ENCODE data around the gene ADGRL3. TPM values are rescaled to one million over a fixed set of nuclear protein-coding genes. Genes with fewer than 3 reads are reported as not detected.

The ADGRL3 gene
- total RNA-seq, 1 experiment from 2014 or later = not detected

DNA sequence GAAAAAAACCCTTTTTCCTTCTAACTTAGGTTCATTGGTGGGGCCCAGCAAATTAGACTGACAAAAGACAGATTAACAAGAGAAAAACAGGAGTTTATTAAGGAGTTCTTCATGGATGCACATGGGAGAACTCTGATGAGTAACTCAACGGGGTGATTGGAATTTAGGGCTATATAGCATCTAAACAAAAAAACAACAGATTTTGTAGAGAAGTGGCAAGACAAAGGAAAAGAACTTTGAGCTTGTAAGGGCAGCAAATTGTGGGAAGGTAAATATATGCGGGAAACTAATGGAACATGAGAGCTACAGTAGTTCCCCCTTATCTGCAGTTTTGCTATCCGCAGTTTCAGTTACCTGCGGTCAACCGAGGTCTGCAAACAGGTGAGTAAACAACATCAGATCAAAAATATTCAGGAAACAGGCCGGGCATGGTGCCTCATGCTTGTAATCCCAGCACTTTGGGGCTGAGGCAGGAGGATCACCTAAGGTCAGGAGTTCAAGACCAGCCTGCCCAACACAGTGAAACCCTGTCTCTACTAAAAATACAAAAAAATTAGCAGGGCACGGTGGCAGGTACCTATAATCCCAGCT, 573.6 kb downstream of the ADGRL3 start:
- H2AFZ ChIP-seq (ENCODE audit: low read length) = no peak overlapping the region
- H3K9me2 ChIP-seq (replicated peaks; ENCODE audit: insufficient read depth, low read length) = no peaks in the 10 kb centered on the region
- no peaks in the 10 kb centered on the region for H4K20me1 ChIP-seq (ENCODE audit: insufficient read depth, low read depth, low read length)
- no peak for DNase-seq
- no peaks in the 10 kb centered on the region for H3K27me3 ChIP-seq (ENCODE audit: low read length)
- no peak overlapping the region for H3K4me2 ChIP-seq (ENCODE audit: low read depth, low read length, poor library complexity, severe bottlenecking)
- no peak overlapping the region for H3K9ac ChIP-seq (ENCODE audit: low read length)
- H3K9me3 ChIP-seq (ENCODE audit: low read length) = peaks cover 11% of the 10 kb centered on the region; the same call in 1 of the 2 replicates
- H3K4me1 ChIP-seq (ENCODE audit: low read length) = no peaks in the 10 kb centered on the region
- no peak overlapping the region for H3K27ac ChIP-seq (ENCODE audit: low read length)
- H3K79me2 ChIP-seq (ENCODE audit: low read length) = no peaks in the 10 kb centered on the region
- no peaks in the 10 kb centered on the region for H3K36me3 ChIP-seq (ENCODE audit: insufficient read depth, low read length)
- no peak overlapping the region for H3K4me3 ChIP-seq (ENCODE audit: low read length)

DNA sequence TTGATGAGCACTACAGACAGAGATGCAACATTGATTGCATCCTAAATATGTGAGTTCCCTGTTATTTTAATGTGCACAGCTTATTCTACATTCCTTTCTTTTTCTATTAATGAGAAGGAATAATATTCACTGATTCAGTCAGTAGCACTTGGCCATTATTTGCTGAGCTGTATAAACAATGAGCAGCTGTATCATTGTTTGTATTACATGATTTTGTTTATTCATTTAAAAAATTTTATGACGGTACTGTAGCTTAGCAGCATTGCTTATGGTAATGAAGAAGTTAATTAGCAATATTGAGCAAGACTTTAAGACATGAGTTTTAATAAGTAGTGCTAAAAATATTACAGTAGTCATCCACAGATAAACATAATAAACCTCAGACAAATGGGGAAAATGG, 582.0 kb downstream of the ADGRL3 start:
- no peak overlapping the region for H3K4me2 ChIP-seq (ENCODE audit: low read depth, low read length, poor library complexity, severe bottlenecking)
- no peak overlapping the region for H2AFZ ChIP-seq (ENCODE audit: low read length)
- no peaks in the 10 kb centered on the region for H3K27me3 ChIP-seq (ENCODE audit: low read length)
- no peaks in the 10 kb centered on the region for H4K20me1 ChIP-seq (ENCODE audit: insufficient read depth, low read depth, low read length)
- no peaks in the 10 kb centered on the region for H3K4me1 ChIP-seq (ENCODE audit: low read length)
- no peak for DNase-seq
- peaks cover 29% of the 10 kb centered on the region; the same call in 1 of the 2 replicates for H3K9me3 ChIP-seq (ENCODE audit: low read length)
- H3K27ac ChIP-seq (ENCODE audit: low read length) = no peak overlapping the region
- H3K9ac ChIP-seq (ENCODE audit: low read length) = no peak overlapping the region
- no peaks in the 10 kb centered on the region for H3K36me3 ChIP-seq (ENCODE audit: insufficient read depth, low read length)
- H3K79me2 ChIP-seq (ENCODE audit: low read length) = no peaks in the 10 kb centered on the region
- no peaks in the 10 kb centered on the region for H3K9me2 ChIP-seq (replicated peaks; ENCODE audit: insufficient read depth, low read length)
- H3K4me3 ChIP-seq (ENCODE audit: low read length) = no peak overlapping the region

DNA sequence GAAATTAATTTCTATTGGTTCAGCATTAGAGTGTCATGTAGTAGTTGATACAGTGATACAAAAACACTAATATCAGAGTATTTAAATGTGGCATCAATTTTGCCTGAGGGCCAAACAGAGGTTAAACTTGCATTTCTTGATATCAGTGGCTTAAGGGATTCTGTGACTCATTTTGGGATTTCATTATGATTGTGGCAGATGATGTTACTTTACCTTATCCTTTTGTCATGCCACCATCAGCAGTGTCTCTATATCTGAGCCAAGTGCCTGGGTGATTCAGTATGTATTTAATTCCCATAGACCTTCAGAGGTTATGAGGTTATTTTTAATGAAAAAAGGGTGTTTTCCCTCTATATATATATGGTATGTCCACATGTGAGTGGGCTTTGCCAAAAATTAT, 582.9 kb downstream of the ADGRL3 start:
- Histone ChIP-seq H3K36me3 (ENCODE audit: insufficient read depth, low read length) (no peaks in the 10 kb centered on the region), H3K27me3 (ENCODE audit: low read length) (no peaks in the 10 kb centered on the region), H3K27ac (ENCODE audit: low read length) (no peak overlapping the region), H3K4me2 (ENCODE audit: low read depth, low read length, poor library complexity, severe bottlenecking) (no peak overlapping the region), H3K9ac (ENCODE audit: low read length) (no peak overlapping the region), H3K4me3 (ENCODE audit: low read length) (no peak overlapping the region), H3K9me3 (ENCODE audit: low read length) (peaks cover 23% of the 10 kb centered on the region; the same call in 1 of the 2 replicates), H2AFZ (ENCODE audit: low read length) (no peak overlapping the region), H4K20me1 (ENCODE audit: insufficient read depth, low read depth, low read length) (no peaks in the 10 kb centered on the region), H3K79me2 (ENCODE audit: low read length) (no peaks in the 10 kb centered on the region), H3K4me1 (ENCODE audit: low read length) (no peaks in the 10 kb centered on the region), H3K9me2 (replicated peaks; ENCODE audit: insufficient read depth, low read length) (no peaks in the 10 kb centered on the region)
- no peak for DNase-seq

DNA sequence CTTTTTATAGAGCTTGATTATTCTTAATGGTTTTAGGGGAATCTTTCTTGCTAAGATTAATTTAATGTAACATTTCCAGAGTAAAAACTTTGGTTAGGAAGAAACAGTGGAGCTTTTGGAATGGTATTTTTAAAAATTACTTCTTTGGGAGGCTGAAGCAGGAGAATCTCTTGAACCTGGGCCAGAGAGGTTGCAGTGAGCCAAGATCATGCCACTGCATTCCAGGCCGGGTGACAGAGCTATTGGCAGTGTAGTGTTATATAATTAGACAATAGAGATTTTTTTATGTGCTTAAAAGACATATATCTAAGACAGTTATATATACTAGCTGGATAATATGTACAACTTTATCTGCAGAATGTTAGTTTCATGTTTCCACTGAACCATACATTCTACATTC, 585.6 kb downstream of the ADGRL3 start:
- Histone ChIP-seq H4K20me1 (ENCODE audit: insufficient read depth, low read depth, low read length) (no peaks in the 10 kb centered on the region), H3K4me3 (ENCODE audit: low read length) (no peak overlapping the region), H3K79me2 (ENCODE audit: low read length) (no peaks in the 10 kb centered on the region), H3K27me3 (ENCODE audit: low read length) (no peaks in the 10 kb centered on the region), H3K9me3 (ENCODE audit: low read length) (peaks cover 18% of the 10 kb centered on the region; the same call in 1 of the 2 replicates), H3K4me2 (ENCODE audit: low read depth, low read length, poor library complexity, severe bottlenecking) (no peak overlapping the region), H2AFZ (ENCODE audit: low read length) (no peak overlapping the region), H3K9ac (ENCODE audit: low read length) (no peak overlapping the region), H3K36me3 (ENCODE audit: insufficient read depth, low read length) (no peaks in the 10 kb centered on the region), H3K4me1 (ENCODE audit: low read length) (no peaks in the 10 kb centered on the region), H3K9me2 (replicated peaks; ENCODE audit: insufficient read depth, low read length) (no peaks in the 10 kb centered on the region), H3K27ac (ENCODE audit: low read length) (no peak overlapping the region)
- DNase-seq = no peak

DNA sequence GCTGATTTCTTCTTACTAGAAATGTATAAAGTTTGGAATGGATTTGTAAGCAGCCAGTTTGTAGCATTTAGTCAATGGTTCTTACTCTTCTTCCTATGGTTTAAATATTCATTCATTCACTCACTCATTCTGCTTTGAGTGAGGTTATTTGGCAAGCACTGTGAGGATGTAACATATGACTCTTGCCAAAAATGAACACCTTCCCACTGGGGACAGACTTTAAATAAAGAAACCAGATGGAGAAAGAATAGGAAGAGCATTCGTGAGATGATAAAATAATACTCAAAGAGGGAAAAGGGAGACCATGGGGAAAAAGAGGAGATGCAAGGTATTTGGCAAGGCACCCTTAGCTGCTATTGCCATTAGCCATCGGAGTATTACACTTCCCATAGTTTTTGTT, 586.1 kb downstream of the ADGRL3 start:
- H4K20me1 ChIP-seq (ENCODE audit: insufficient read depth, low read depth, low read length) = no peaks in the 10 kb centered on the region
- H3K27ac ChIP-seq (ENCODE audit: low read length) = no peak overlapping the region
- H3K79me2 ChIP-seq (ENCODE audit: low read length) = no peaks in the 10 kb centered on the region
- H3K9me3 ChIP-seq (ENCODE audit: low read length) = peaks cover 18% of the 10 kb centered on the region; the same call in 1 of the 2 replicates
- H3K4me1 ChIP-seq (ENCODE audit: low read length) = no peaks in the 10 kb centered on the region
- H3K9ac ChIP-seq (ENCODE audit: low read length) = no peak overlapping the region
- DNase-seq = no peak
- no peaks in the 10 kb centered on the region for H3K9me2 ChIP-seq (replicated peaks; ENCODE audit: insufficient read depth, low read length)
- no peak overlapping the region for H3K4me3 ChIP-seq (ENCODE audit: low read length)
- no peaks in the 10 kb centered on the region for H3K36me3 ChIP-seq (ENCODE audit: insufficient read depth, low read length)
- H2AFZ ChIP-seq (ENCODE audit: low read length) = no peak overlapping the region
- no peaks in the 10 kb centered on the region for H3K27me3 ChIP-seq (ENCODE audit: low read length)
- no peak overlapping the region for H3K4me2 ChIP-seq (ENCODE audit: low read depth, low read length, poor library complexity, severe bottlenecking)

DNA sequence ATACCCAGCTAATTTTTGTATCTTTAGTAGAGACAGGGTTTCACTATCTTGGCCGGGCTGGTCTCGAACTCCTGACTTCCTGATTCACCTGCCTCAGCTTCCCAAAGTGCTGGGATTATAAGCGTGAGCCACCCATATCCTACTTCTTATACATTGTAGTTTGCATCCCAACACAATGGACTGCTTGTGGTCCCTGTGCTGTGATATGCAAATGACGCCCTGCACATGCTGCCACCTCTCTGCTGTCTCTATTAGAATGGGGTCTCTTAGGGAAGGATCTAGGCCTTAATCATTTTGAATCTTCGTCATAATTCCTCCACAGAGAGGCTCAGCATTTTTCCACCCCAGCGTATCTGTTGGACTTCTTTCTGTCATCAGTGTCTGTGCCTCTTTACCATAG, 595.9 kb downstream of the ADGRL3 start:
- H2AFZ ChIP-seq (ENCODE audit: low read length) = no peak overlapping the region
- H3K9me2 ChIP-seq (replicated peaks; ENCODE audit: insufficient read depth, low read length) = no peaks in the 10 kb centered on the region
- H3K4me3 ChIP-seq (ENCODE audit: low read length) = no peak overlapping the region
- H3K27me3 ChIP-seq (ENCODE audit: low read length) = no peaks in the 10 kb centered on the region
- no peak overlapping the region for H3K27ac ChIP-seq (ENCODE audit: low read length)
- no peaks in the 10 kb centered on the region for H4K20me1 ChIP-seq (ENCODE audit: insufficient read depth, low read depth, low read length)
- H3K4me2 ChIP-seq (ENCODE audit: low read depth, low read length, poor library complexity, severe bottlenecking) = no peak overlapping the region
- no peaks in the 10 kb centered on the region for H3K36me3 ChIP-seq (ENCODE audit: insufficient read depth, low read length)
- H3K79me2 ChIP-seq (ENCODE audit: low read length) = no peaks in the 10 kb centered on the region
- DNase-seq = no peak
- no peak overlapping the region for H3K9ac ChIP-seq (ENCODE audit: low read length)
- H3K9me3 ChIP-seq (ENCODE audit: low read length) = peaks cover 27% of the 10 kb centered on the region
- no peaks in the 10 kb centered on the region for H3K4me1 ChIP-seq (ENCODE audit: low read length)

DNA sequence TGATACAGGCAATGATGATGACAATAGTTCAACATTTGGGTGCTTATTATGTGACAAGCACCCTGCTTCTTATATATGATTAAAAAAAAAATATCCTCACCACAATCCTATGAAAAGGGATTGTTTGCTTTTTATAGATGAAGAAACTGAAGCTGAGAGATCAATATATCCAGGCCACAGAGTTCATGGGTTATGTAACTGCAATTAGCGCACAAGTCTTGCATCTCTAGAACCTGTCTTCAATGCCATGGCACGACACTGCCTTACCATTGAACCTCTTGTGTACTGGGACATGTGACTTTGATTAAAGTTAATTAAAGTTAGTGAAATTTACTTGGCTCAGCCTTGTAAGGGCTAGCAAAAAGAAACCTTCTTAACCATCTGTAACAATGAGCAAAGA, 599.7 kb downstream of the ADGRL3 start:
- Histone ChIP-seq H3K9me3 (ENCODE audit: low read length) (peaks cover 39% of the 10 kb centered on the region), H3K4me2 (ENCODE audit: low read depth, low read length, poor library complexity, severe bottlenecking) (no peak overlapping the region), H3K27ac (ENCODE audit: low read length) (no peak overlapping the region), H3K4me3 (ENCODE audit: low read length) (no peak overlapping the region), H3K36me3 (ENCODE audit: insufficient read depth, low read length) (no peaks in the 10 kb centered on the region), H3K4me1 (ENCODE audit: low read length) (no peaks in the 10 kb centered on the region), H3K79me2 (ENCODE audit: low read length) (no peaks in the 10 kb centered on the region), H4K20me1 (ENCODE audit: insufficient read depth, low read depth, low read length) (no peaks in the 10 kb centered on the region), H3K9me2 (replicated peaks; ENCODE audit: insufficient read depth, low read length) (no peaks in the 10 kb centered on the region), H2AFZ (ENCODE audit: low read length) (no peak overlapping the region), H3K9ac (ENCODE audit: low read length) (no peak overlapping the region), H3K27me3 (ENCODE audit: low read length) (no peaks in the 10 kb centered on the region)
- DNase-seq = no peak

DNA sequence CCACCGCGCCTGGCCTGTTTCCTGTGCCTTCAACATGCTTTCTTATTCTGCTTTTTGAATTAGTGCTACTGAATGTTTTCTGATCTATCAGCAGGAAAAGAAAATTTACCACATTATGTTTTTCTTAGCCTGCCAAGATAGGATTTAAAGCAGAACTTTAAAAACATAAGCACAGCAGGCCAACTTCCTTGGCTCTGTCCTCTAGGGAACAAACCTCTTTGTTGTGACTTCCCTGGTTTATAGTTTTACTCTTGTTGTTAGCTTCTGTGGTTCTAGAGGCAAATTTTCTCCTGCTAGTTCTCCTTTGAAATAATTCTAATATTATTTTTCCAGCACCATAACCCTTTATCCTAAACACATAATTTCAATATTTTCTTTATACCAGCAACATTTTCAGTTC, 605.1 kb downstream of the ADGRL3 start:
- no peaks in the 10 kb centered on the region for H3K27me3 ChIP-seq (ENCODE audit: low read length)
- no peak overlapping the region for H3K9ac ChIP-seq (ENCODE audit: low read length)
- DNase-seq = no peak
- no peaks in the 10 kb centered on the region for H3K36me3 ChIP-seq (ENCODE audit: insufficient read depth, low read length)
- no peaks in the 10 kb centered on the region for H3K4me1 ChIP-seq (ENCODE audit: low read length)
- no peak overlapping the region for H2AFZ ChIP-seq (ENCODE audit: low read length)
- H3K9me2 ChIP-seq (replicated peaks; ENCODE audit: insufficient read depth, low read length) = no peaks in the 10 kb centered on the region
- H3K4me3 ChIP-seq (ENCODE audit: low read length) = no peak overlapping the region
- peaks cover 27% of the 10 kb centered on the region; the same call in 1 of the 2 replicates for H3K9me3 ChIP-seq (ENCODE audit: low read length)
- no peaks in the 10 kb centered on the region for H4K20me1 ChIP-seq (ENCODE audit: insufficient read depth, low read depth, low read length)
- no peak overlapping the region for H3K4me2 ChIP-seq (ENCODE audit: low read depth, low read length, poor library complexity, severe bottlenecking)
- no peaks in the 10 kb centered on the region for H3K79me2 ChIP-seq (ENCODE audit: low read length)
- H3K27ac ChIP-seq (ENCODE audit: low read length) = no peak overlapping the region
